Measurements from ENCODE around the gene CPTP.

CPTP gene

GRCh38 chr1:1357871-1358432, 33.4 kb downstream of the CPTP start:
- H3K9ac ChIP-seq = no peak overlapping the region
- H3K79me2 ChIP-seq = no peaks in the 10 kb centered on the region
- no peak overlapping the region for H3K4me2 ChIP-seq (ENCODE audit: low read length)
- no peaks in the 10 kb centered on the region for H3K36me3 ChIP-seq (ENCODE audit: control insufficient read depth, insufficient read depth, low read length)
- H3K4me1 ChIP-seq = no peaks in the 10 kb centered on the region
- H3K27ac ChIP-seq = no peak overlapping the region
- no peaks in the 10 kb centered on the region for H3K9me3 ChIP-seq (ENCODE audit: control insufficient read depth, low read length)
- no peak overlapping the region for H2AFZ ChIP-seq
- no peaks in the 10 kb centered on the region for H3K27me3 ChIP-seq (ENCODE audit: control insufficient read depth, insufficient read depth, low read length)
- no peak for TF ChIP-seq CTCF (IDR thresholded peaks at IDR 0.05)
- H3K4me3 ChIP-seq (ENCODE audit: low read depth, low read length) = no peak overlapping the region

GRCh38 chr1:1358433-1359271, 34.0 kb downstream of the CPTP start, which contains the start of gene MXRA8:
MXRA8 (minus strand) TSS chr1:1358555; CDS start chr1:1358504, 51 bp downstream.
- Histone ChIP-seq H3K79me2 (no peaks in the 10 kb centered on the region), H3K9me3 (ENCODE audit: control insufficient read depth, low read length) (no peaks in the 10 kb centered on the region), H3K4me2 (ENCODE audit: low read length) (no peak within 1 kb of the TSS), H3K27me3 (ENCODE audit: control insufficient read depth, insufficient read depth, low read length) (no peaks in the 10 kb centered on the region), H3K4me1 (no peaks in the 10 kb centered on the region), H3K9ac (no peak within 1 kb of the TSS), H3K27ac (no peak within 1 kb of the TSS), H3K4me3 (ENCODE audit: low read depth, low read length) (no peak within 1 kb of the TSS), H3K36me3 (ENCODE audit: control insufficient read depth, insufficient read depth, low read length) (no peaks in the 10 kb centered on the region), H2AFZ (no peak within 1 kb of the TSS)
- TF ChIP-seq CTCF (IDR thresholded peaks at IDR 0.05) = no peak

- H3K4me1 ChIP-seq = no peaks in the 10 kb centered on the region
- H3K36me3 ChIP-seq (ENCODE audit: control insufficient read depth, insufficient read depth, low read length) = no peaks in the 10 kb centered on the region
- no peak overlapping the region for H2AFZ ChIP-seq
- H3K4me2 ChIP-seq (ENCODE audit: low read length) = no peak overlapping the region
- no peak overlapping the region for H3K9ac ChIP-seq
- no peak for TF ChIP-seq CTCF (IDR thresholded peaks at IDR 0.05)
- H3K4me3 ChIP-seq (ENCODE audit: low read depth, low read length) = no peak overlapping the region
- no peaks in the 10 kb centered on the region for H3K79me2 ChIP-seq
- H3K9me3 ChIP-seq (ENCODE audit: control insufficient read depth, low read length) = no peaks in the 10 kb centered on the region
- H3K27ac ChIP-seq = no peak overlapping the region
- H3K27me3 ChIP-seq (ENCODE audit: control insufficient read depth, insufficient read depth, low read length) = no peaks in the 10 kb centered on the region
Observed at GRCh38 chr1:1359308-1359663, 34.7 kb downstream of the CPTP start.

- H3K4me3 ChIP-seq (ENCODE audit: low read depth, low read length) = no peak overlapping the region
- no peak overlapping the region for H3K27ac ChIP-seq
- H3K27me3 ChIP-seq (ENCODE audit: control insufficient read depth, insufficient read depth, low read length) = no peaks in the 10 kb centered on the region
- H2AFZ ChIP-seq = no peak overlapping the region
- no peak overlapping the region for H3K4me2 ChIP-seq (ENCODE audit: low read length)
- no peaks in the 10 kb centered on the region for H3K36me3 ChIP-seq (ENCODE audit: control insufficient read depth, insufficient read depth, low read length)
- TF ChIP-seq CTCF (IDR thresholded peaks at IDR 0.05) = no peak
- H3K79me2 ChIP-seq = no peaks in the 10 kb centered on the region
- no peaks in the 10 kb centered on the region for H3K9me3 ChIP-seq (ENCODE audit: control insufficient read depth, low read length)
- H3K4me1 ChIP-seq = no peaks in the 10 kb centered on the region
- no peak overlapping the region for H3K9ac ChIP-seq
Observed at GRCh38 chr1:1359664-1360468, 35.3 kb downstream of the CPTP start.

Measured in parathyroid adenoma (tissue), 2 donors.